Measurements from ENCODE around the gene FAM9C. TPM values are rescaled to one million over a fixed set of nuclear protein-coding genes. Genes with fewer than 3 reads are reported as not detected.

Gene FAM9C
- total RNA-seq, 1 donor, result not detected

- Histone ChIP-seq H3K9me3 (ENCODE audit: low read depth, low read length) (no peaks in the 10 kb centered on the region), H3K27me3 (ENCODE audit: insufficient read depth, low read length) (no peaks in the 10 kb centered on the region), H3K4me1 (ENCODE audit: insufficient read depth, low read length) (peaks cover 16% of the 10 kb centered on the region), H3K4me3 (ENCODE audit: low read length) (no peak overlapping the region)
These were observed 51.8 kb downstream of the FAM9C start for GRCh38 chrX:12992544-12993118.

GRCh38 chrX:12991575-12991974 lies 52.8 kb downstream of the FAM9C start:
- peaks cover 8% of the 10 kb centered on the region for H3K4me1 ChIP-seq (ENCODE audit: insufficient read depth, low read length)

DNA sequence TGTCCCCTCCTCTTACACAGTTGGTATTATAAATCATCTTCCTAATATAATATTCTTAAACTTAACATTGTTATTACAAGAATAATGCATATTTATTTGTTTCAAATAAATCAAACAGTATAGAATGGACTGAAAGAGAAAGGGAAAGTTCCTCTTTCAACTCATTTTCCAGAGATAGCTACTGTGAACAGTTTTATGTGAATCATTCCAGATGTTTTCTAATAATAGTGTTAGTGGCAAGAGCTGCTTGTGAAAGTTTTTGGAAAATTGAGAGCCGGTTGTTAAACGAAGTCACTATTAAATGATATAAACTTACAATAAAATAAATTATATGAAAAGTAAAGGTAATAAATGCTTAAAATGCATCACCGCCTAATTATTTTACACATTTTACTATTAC lies 55.0 kb downstream of the FAM9C start:
- peaks cover 29% of the 10 kb centered on the region for H3K4me1 ChIP-seq (ENCODE audit: insufficient read depth, low read length)
- no peaks in the 10 kb centered on the region for H3K27me3 ChIP-seq (ENCODE audit: insufficient read depth, low read length)
- H3K9me3 ChIP-seq (ENCODE audit: low read depth, low read length), result no peaks in the 10 kb centered on the region
- no peak overlapping the region for H3K4me3 ChIP-seq (ENCODE audit: low read length)

More at GRCh38 chrX:12991575-12991974, 52.8 kb downstream of the FAM9C start:
- Histone ChIP-seq H3K4me3 (ENCODE audit: low read length) (no peak overlapping the region), H3K27me3 (ENCODE audit: insufficient read depth, low read length) (no peaks in the 10 kb centered on the region), H3K9me3 (ENCODE audit: low read depth, low read length) (no peaks in the 10 kb centered on the region)

GRCh38 chrX:12988797-12989196 lies 55.6 kb downstream of the FAM9C start:
- Histone ChIP-seq H3K27me3 (ENCODE audit: insufficient read depth, low read length) (no peaks in the 10 kb centered on the region), H3K4me1 (ENCODE audit: insufficient read depth, low read length) (peaks cover 35% of the 10 kb centered on the region), H3K4me3 (ENCODE audit: low read length) (no peak overlapping the region), H3K9me3 (ENCODE audit: low read depth, low read length) (no peaks in the 10 kb centered on the region)

GRCh38 chrX:12987900-12988594 lies 56.4 kb downstream of the FAM9C start:
- Histone ChIP-seq H3K9me3 (ENCODE audit: low read depth, low read length) (no peaks in the 10 kb centered on the region), H3K4me3 (ENCODE audit: low read length) (no peak overlapping the region), H3K27me3 (ENCODE audit: insufficient read depth, low read length) (no peaks in the 10 kb centered on the region), H3K4me1 (ENCODE audit: insufficient read depth, low read length) (peaks cover 41% of the 10 kb centered on the region)

- Histone ChIP-seq H3K4me1 (ENCODE audit: insufficient read depth, low read length) (peaks cover 47% of the 10 kb centered on the region), H3K9me3 (ENCODE audit: low read depth, low read length) (no peaks in the 10 kb centered on the region), H3K4me3 (ENCODE audit: low read length) (no peak overlapping the region), H3K27me3 (ENCODE audit: insufficient read depth, low read length) (no peaks in the 10 kb centered on the region)
These were observed 57.1 kb downstream of the FAM9C start for GRCh38 chrX:12987340-12987739.

DNA sequence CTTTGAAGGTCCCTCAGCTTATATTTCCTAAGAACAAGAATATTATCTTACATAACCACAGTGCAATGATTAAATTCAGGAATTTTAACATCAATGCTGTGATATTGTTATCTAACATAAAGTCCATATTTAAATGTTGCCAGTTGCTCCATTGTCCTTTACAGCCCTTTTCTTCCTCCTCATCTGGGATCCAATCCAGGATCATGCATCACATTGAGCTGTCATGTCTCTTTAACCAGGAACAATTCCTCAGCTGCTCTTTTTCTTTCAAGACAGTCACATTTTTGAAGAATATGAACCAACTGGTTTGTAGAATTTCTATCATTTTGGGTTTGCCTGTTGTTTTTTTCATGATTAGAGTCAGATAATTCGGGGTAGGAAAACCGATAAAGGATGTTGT lies 57.5 kb downstream of the FAM9C start:
- Histone ChIP-seq H3K27me3 (ENCODE audit: insufficient read depth, low read length) (no peaks in the 10 kb centered on the region), H3K4me1 (ENCODE audit: insufficient read depth, low read length) (peaks cover 52% of the 10 kb centered on the region), H3K4me3 (ENCODE audit: low read length) (no peak overlapping the region), H3K9me3 (ENCODE audit: low read depth, low read length) (no peaks in the 10 kb centered on the region)

DNA sequence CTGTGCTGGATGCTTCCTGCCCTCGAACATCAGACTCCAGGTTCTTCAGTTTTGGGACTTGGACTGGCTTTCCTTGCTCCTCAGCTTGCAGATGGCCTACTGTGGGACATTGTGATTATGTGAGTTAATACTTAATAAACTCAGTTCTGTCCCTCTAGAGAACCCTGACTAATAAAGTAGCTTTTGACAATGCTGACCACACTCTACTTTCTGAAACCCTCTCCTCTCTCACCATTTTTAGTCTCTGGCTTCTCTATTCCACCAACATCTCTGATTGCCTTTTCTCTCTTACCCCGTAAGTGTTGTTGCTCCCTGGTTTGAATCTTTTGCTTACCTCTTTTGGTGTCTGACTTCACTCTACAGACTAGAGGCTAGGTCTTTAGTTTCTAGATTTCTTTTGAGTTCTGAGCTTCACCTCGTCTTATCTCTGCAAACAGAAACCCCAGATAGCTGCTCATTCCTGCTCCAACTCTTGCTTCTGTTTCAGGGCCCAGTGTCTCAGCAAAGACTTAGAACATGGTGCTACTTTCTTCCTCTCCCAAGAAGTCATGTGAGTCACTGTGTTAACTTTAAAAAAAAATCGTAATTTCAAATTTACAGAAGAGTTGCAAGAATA lies 58.1 kb downstream of the FAM9C start:
- Histone ChIP-seq H3K27me3 (ENCODE audit: insufficient read depth, low read length) (no peaks in the 10 kb centered on the region), H3K4me1 (ENCODE audit: insufficient read depth, low read length) (peaks cover 52% of the 10 kb centered on the region), H3K4me3 (ENCODE audit: low read length) (no peak overlapping the region), H3K9me3 (ENCODE audit: low read depth, low read length) (no peaks in the 10 kb centered on the region)

Other genes with a start within 250 kb of the FAM9C start
- 3.0 TPM for gene TLR7, start 177.5 kb downstream of the FAM9C start, total RNA-seq
- gene TLR8, start 138.0 kb downstream of the FAM9C start, total RNA-seq, result 18.4 TPM
- gene TMSB4X, start 69.5 kb downstream of the FAM9C start, total RNA-seq, result 5,748 TPM